T-helper 1 cell treated with Interleukin-12 subunit alpha and Interleukin-12 subunit beta and Interleukin-4 antibody, amounts not matched to agents 30 ng/mL and 1 ng/mL, for 36 hours (primary cell): Measurements from ENCODE around the gene ESX1. TPM values are rescaled to one million over a fixed set of nuclear protein-coding genes. Genes with fewer than 3 reads are reported as not detected.
"Not testable (repeated sequence)": the region's sequence is repeated elsewhere in the genome, so short reads cannot be mapped to it uniquely, and the experiment has no call there.

ENCODE experiments used
- intact Hi-C: fragments of 100-400 bp; cut with micrococcal nuclease; formaldehyde crosslinking; loops from one replicate; pipeline ENCODE4 v1.15.1; 2024
- total RNA-seq: library from RNA; stranded (reverse); gene quantifications from 2 replicates; pipeline ENCODE4 v1.2.3, GENCODE V29; 2022

ESX1 gene
- total RNA-seq: not detected in 2 replicates

- intact Hi-C loops: loop anchor here (10.0 kb wide), 1 partner anchor 310 kb away; the partner anchor contains the start of gene IL1RAPL2
Observed at GRCh38 chrX:104254442-104255115, at the start of gene ESX1. Gene ESX1, minus strand, starts transcription at chrX:104254933. Its CDS starts 84 bp downstream, at chrX:104254849.

- intact Hi-C loops: no loop called here
Observed at GRCh38 chrX:104295636-104296035, 40.9 kb upstream of the ESX1 start.

- intact Hi-C loops: no loop called here
Observed at GRCh38 chrX:104288961-104289360, 34.2 kb upstream of the ESX1 start.

GRCh38 chrX:104288269-104288668 lies 33.5 kb upstream of the ESX1 start:
- intact Hi-C loops: no loop called here

- intact Hi-C loops: no loop called here
Observed at GRCh38 chrX:104285201-104285600, 30.5 kb upstream of the ESX1 start.

- intact Hi-C loops: no loop called here
Observed at GRCh38 chrX:104284507-104284906, 29.8 kb upstream of the ESX1 start.

- intact Hi-C loops: no loop called here
Observed at GRCh38 chrX:104282166-104282725, 27.5 kb upstream of the ESX1 start.

- intact Hi-C loops: no loop called here
Observed at GRCh38 chrX:104281564-104281963, 26.8 kb upstream of the ESX1 start.

GRCh38 chrX:104280609-104281008 lies 25.9 kb upstream of the ESX1 start:
- intact Hi-C loops: no loop called here

GRCh38 chrX:104270916-104271512 lies 16.3 kb upstream of the ESX1 start:
- intact Hi-C loops: loop anchor here (1.0 to 10.0 kb wide), 2 partner anchors 76 to 176 kb away; no protein-coding TSS in a partner anchor

GRCh38 chrX:104270212-104270611 lies 15.5 kb upstream of the ESX1 start:
- intact Hi-C loops: loop anchor here (10.0 kb wide), 1 partner anchor 175 kb away; no protein-coding TSS in a partner anchor

- intact Hi-C loops: loop anchor here (10.0 kb wide), 1 partner anchor 309 kb away; the partner anchor contains the start of gene IL1RAPL2
Observed at GRCh38 chrX:104255465-104255864, 732 bp upstream of the ESX1 start.

GRCh38 chrX:104253567-104254441 lies 929 bp downstream of the ESX1 start:
- intact Hi-C loops: loop anchor here (10.0 kb wide), 1 partner anchor 311 kb away; the partner anchor contains the start of gene IL1RAPL2

- intact Hi-C loops: loop anchor here (10.0 kb wide), 1 partner anchor 314 kb away; the partner anchor contains the start of gene IL1RAPL2
Observed at GRCh38 chrX:104250470-104250869, 4.3 kb downstream of the ESX1 start.

- intact Hi-C loops: not testable (repeated sequence)
Observed at GRCh38 chrX:104230060-104230459, 24.7 kb downstream of the ESX1 start.

- intact Hi-C loops: no loop called here
Observed at GRCh38 chrX:104211187-104211586, 43.5 kb downstream of the ESX1 start.

GRCh38 chrX:104205548-104205947 lies 49.2 kb downstream of the ESX1 start:
- intact Hi-C loops: no loop called here
